ENCODE measurements around the gene KCNJ16.

Gene KCNJ16

GRCh38 chr17:70107904-70108565 is 33.0 kb downstream of the KCNJ16 start:
- no peak for TF ChIP-seq POLR2A (IDR thresholded peaks at IDR 0.05; ENCODE audit: extremely low read depth, insufficient read length)
- TF ChIP-seq, protein P1, sequence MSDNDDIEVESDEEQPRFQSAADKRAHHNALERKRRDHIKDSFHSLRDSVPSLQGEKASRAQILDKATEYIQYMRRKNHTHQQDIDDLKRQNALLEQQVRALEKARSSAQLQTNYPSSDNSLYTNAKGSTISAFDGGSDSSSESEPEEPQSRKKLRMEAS (IDR thresholded peaks at IDR 0.05; ENCODE audit: low read depth, low read length), result no peak
- no peak for TF ChIP-seq CTCF (IDR thresholded peaks at IDR 0.05; ENCODE audit: low read depth, low read length)
- no peak for TF ChIP-seq MYC (IDR thresholded peaks at IDR 0.05; ENCODE audit: low read depth, low read length)
- H3K4me3 ChIP-seq (ENCODE audit: low read depth, low read length), result no peak overlapping the region
- no peak for DNase-seq (ENCODE audit: low read depth)

DNA sequence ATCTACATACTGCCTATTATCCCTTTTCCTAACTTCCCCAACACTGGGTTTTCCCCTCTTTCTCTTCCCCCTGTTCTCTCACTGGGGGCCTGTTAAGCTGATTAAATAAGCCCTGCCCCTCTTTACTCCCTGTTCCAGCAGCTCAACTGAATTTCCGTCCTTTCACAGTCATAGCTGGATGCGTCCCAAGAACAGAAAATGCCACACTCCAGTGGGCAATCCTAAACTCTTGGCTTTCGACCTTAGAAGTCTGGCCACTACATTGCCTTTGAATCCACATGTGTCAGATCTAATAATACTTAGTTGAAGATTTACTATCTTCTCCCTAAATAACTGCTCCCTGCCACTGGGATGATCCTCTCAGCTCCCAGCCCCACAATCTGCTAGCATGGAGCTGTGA is 34.5 kb downstream of the KCNJ16 start:
- no peak overlapping the region for H3K4me3 ChIP-seq (ENCODE audit: low read depth, low read length)
- TF ChIP-seq CTCF (IDR thresholded peaks at IDR 0.05; ENCODE audit: low read depth, low read length) (no peak), MYC (IDR thresholded peaks at IDR 0.05; ENCODE audit: low read depth, low read length) (no peak), POLR2A (IDR thresholded peaks at IDR 0.05; ENCODE audit: extremely low read depth, insufficient read length) (no peak)
- TF ChIP-seq, protein P1 (IDR thresholded peaks at IDR 0.05; ENCODE audit: low read depth, low read length), result no peak
- DNase-seq (ENCODE audit: low read depth), result no peak

DNA sequence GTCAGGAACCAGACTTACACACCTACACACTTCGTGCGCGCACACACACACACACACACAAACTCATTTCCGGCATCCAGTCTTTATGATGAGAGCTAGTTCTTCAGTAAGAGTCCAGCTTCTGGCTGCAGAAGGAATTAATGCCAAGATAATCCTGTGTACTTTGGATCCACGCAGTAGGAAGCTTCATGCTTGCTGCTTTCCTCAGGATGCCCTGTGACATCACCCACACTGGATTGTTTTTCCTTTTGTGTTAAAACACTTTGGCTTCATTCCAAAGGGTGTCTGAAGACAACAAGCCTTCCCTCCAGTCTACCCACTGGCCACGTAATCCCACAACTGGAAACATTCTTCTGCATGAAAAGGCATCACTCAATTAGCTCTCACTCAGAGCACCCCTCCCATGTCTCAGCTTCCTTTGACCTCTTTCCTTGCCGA is 35.4 kb downstream of the KCNJ16 start:
- no peak for DNase-seq (ENCODE audit: low read depth)
- H3K4me3 ChIP-seq (ENCODE audit: low read depth, low read length), result no peak overlapping the region
- no peak for TF ChIP-seq POLR2A (IDR thresholded peaks at IDR 0.05; ENCODE audit: extremely low read depth, insufficient read length)
- TF ChIP-seq, protein P1 (IDR thresholded peaks at IDR 0.05; ENCODE audit: low read depth, low read length), result no peak
- no peak for TF ChIP-seq MYC (IDR thresholded peaks at IDR 0.05; ENCODE audit: low read depth, low read length)
- TF ChIP-seq CTCF (IDR thresholded peaks at IDR 0.05; ENCODE audit: low read depth, low read length), result no peak

GRCh38 chr17:70111201-70111600 is 36.2 kb downstream of the KCNJ16 start:
- TF ChIP-seq, protein P1 (IDR thresholded peaks at IDR 0.05; ENCODE audit: low read depth, low read length), result no peak
- TF ChIP-seq POLR2A (IDR thresholded peaks at IDR 0.05; ENCODE audit: extremely low read depth, insufficient read length) (no peak), CTCF (IDR thresholded peaks at IDR 0.05; ENCODE audit: low read depth, low read length) (no peak), MYC (IDR thresholded peaks at IDR 0.05; ENCODE audit: low read depth, low read length) (no peak)
- H3K4me3 ChIP-seq (ENCODE audit: low read depth, low read length), result no peak overlapping the region
- no peak for DNase-seq (ENCODE audit: low read depth)

DNA sequence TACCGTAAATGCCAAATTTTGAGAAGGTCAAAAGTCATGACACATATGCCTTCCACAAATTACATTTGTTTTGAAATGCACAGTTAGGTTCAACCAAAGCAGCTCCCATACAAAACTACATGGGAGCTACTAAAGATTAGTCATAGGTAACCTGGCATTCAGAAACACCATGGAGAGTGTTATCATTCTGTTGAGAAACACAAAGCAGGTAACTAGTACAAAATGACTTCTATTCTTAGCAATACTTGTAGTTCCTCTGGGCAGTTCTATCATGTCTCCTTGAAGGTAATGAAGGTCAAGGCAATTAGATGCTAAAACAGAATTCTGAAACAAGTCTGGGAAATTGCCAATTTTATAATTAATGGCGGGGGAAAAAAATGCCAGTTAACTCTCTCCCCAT is 39.4 kb downstream of the KCNJ16 start:
- DNase-seq (ENCODE audit: low read depth), result no peak
- TF ChIP-seq, protein P1 (IDR thresholded peaks at IDR 0.05; ENCODE audit: low read depth, low read length), result no peak
- TF ChIP-seq POLR2A (IDR thresholded peaks at IDR 0.05; ENCODE audit: extremely low read depth, insufficient read length), result no peak
- TF ChIP-seq CTCF (IDR thresholded peaks at IDR 0.05; ENCODE audit: low read depth, low read length), result no peak
- no peak for TF ChIP-seq MYC (IDR thresholded peaks at IDR 0.05; ENCODE audit: low read depth, low read length)
- H3K4me3 ChIP-seq (ENCODE audit: low read depth, low read length), result no peak overlapping the region

Measured in NB4 (cell line).